OCI-LY7 (cell line): ENCODE measurements around the gene ARHGEF10L. TPM values are rescaled to one million over a fixed set of nuclear protein-coding genes. Genes with fewer than 3 reads are reported as not detected.
A peak's percentile ranks its signal among the peaks of the same experiment; 100 is the strongest.

ENCODE experiments used
- BruUV-seq: library from RNA; stranded (reverse); fragments of 400-500 nt; replicated peaks from 2 replicates; lab custom pipeline; 2021; lab: Mats Ljungman, UMichigan
- CTCF ChIA-PET: fragments of 300-600 bp; sonication (Branson Sonifier 250); formaldehyde crosslinking; loops from one replicate; lab custom pipeline; 2022; ENCODE audit warnings: antibody characterized with exemption; ENCODE audit not compliant: unreplicated experiment; lab: Charles Lee
- POLR2A ChIA-PET: fragments of 300-600 bp; sonication (Branson Sonifier 250); formaldehyde crosslinking; loops from one replicate; lab custom pipeline; 2022; ENCODE audit warnings: antibody characterized with exemption; lab: Charles Lee
- DNase-seq: peaks from one replicate; pipeline ENCODE4 v3.0.0-alpha.2; 2015; ENCODE audit warnings: low spot score
- H2AFZ ChIP-seq: fragments of 200-600 bp; sonication (generic), shearing (Covaris generic); 2 replicates; pipeline ENCODE4 v1.6.1; 2014; ENCODE audit warnings: mild to moderate bottlenecking, antibody characterized with exemption, low read length, moderate library complexity
- H3K27ac ChIP-seq: fragments of 200-600 bp; sonication (generic); 2 replicates; pipeline ENCODE4 v1.5.1; 2014; ENCODE audit warnings: mixed run types, low read depth, mild to moderate bottlenecking, moderate library complexity, low read length, inconsistent platforms; ENCODE audit not compliant: poor library complexity, severe bottlenecking
- H3K36me3 ChIP-seq: fragments of 200-600 bp; sonication (generic); 2 replicates; pipeline ENCODE4 v1.6.1; 2014; ENCODE audit warnings: mild to moderate bottlenecking, antibody characterized with exemption, low read length, moderate library complexity, mixed read lengths; ENCODE audit not compliant: insufficient read depth
- H3K4me1 ChIP-seq: fragments of 200-600 bp; sonication (generic); 2 replicates; pipeline ENCODE4 v1.5.1; 2014; ENCODE audit warnings: mild to moderate bottlenecking, low read length; ENCODE audit not compliant: insufficient read depth, poor library complexity, severe bottlenecking
- H3K4me2 ChIP-seq: fragments of 200-600 bp; sonication (generic); 2 replicates; pipeline ENCODE4 v1.6.1; 2014; ENCODE audit warnings: mild to moderate bottlenecking, low read length
- H3K4me3 ChIP-seq: fragments of 200-600 bp; sonication (generic); 2 replicates; pipeline ENCODE4 v1.5.1; 2014; ENCODE audit warnings: mild to moderate bottlenecking, low read depth, low read length; ENCODE audit not compliant: poor library complexity, severe bottlenecking
- H3K79me2 ChIP-seq: fragments of 200-600 bp; sonication (generic); 2 replicates; pipeline ENCODE4 v1.6.1; 2016; ENCODE audit warnings: low read depth, mild to moderate bottlenecking, low read length, moderate library complexity, mixed read lengths; ENCODE audit not compliant: insufficient read depth
- H3K9me2 ChIP-seq: fragments of 200-600 bp; sonication (generic); 2 replicates; pipeline ENCODE4 v1.6.1; 2016; ENCODE audit warnings: mild to moderate bottlenecking, low read length, mixed read lengths; ENCODE audit not compliant: insufficient read depth
- H3K9me3 ChIP-seq: fragments of 200-600 bp; sonication (generic); 2 replicates; pipeline ENCODE4 v1.6.1; 2014; ENCODE audit warnings: mild to moderate bottlenecking, mixed run types, low read length, mixed read lengths
- H4K20me1 ChIP-seq: fragments of 200-600 bp; sonication (generic); 2 replicates; pipeline ENCODE4 v1.6.1; 2014; ENCODE audit warnings: mild to moderate bottlenecking, antibody characterized with exemption, low read length, moderate library complexity, mixed read lengths; ENCODE audit not compliant: insufficient read depth
- CTCF ChIP-seq: fragments of 200-600 bp; sonication (generic); conservative IDR thresholded peaks from 2 replicates; pipeline ENCODE4 v1.5.1; 2014; ENCODE audit warnings: mild to moderate bottlenecking, antibody characterized with exemption, low read length, moderate library complexity, mixed read lengths
- EZH2phosphoT487 ChIP-seq: fragments of 200-600 bp; sonication (generic); IDR thresholded peaks from 2 replicates; pipeline ENCODE4 v1.6.1; 2018; ENCODE audit warnings: low read depth, borderline replicate concordance, mild to moderate bottlenecking, mixed run types, antibody characterized with exemption, low read length, moderate library complexity, mixed read lengths
- intact Hi-C: fragments of 100-400 bp; cut with micrococcal nuclease; formaldehyde crosslinking; loops from one replicate; pipeline ENCODE4 v1.10.0; 2022; ENCODE audit not compliant: unreplicated experiment
- total RNA-seq, 2 experiments: library from RNA; depleted of rRNA in 1 of 2; stranded (reverse); fragments of >200 nt in 1 of 2; shearing (Covaris generic) in 1 of 2; gene quantifications; 2 replicates each; pipeline ENCODE4 v1.2.3, GENCODE V29; 2014 to 2022

The ARHGEF10L gene
- total RNA-seq, 2 experiments from 2014 or later, result 2.4 TPM; not detected in 1

- H4K20me1 ChIP-seq, result no peaks in the 10 kb centered on the region
- no peaks in the 10 kb centered on the region for H3K9me2 ChIP-seq
- intact Hi-C loops, result loop anchor here (10.0 kb wide), 1 partner anchor 82 kb away; no protein-coding TSS in a partner anchor
- no peak overlapping the region for H3K4me2 ChIP-seq
- no peaks in the 10 kb centered on the region for H3K79me2 ChIP-seq
- H3K9me3 ChIP-seq, result no peaks in the 10 kb centered on the region
- H3K4me1 ChIP-seq, result no peaks in the 10 kb centered on the region
- H3K27ac ChIP-seq, result no peak overlapping the region
- H3K36me3 ChIP-seq, result no peaks in the 10 kb centered on the region
- CTCF ChIA-PET, result no interaction called here
- POLR2A ChIA-PET, result no interaction called here
- no TSS peak for BruUV-seq
- no peak overlapping the region for H2AFZ ChIP-seq
- H3K4me3 ChIP-seq, result no peak overlapping the region
- TF ChIP-seq EZH2phosphoT487 (no peak), CTCF (0 out of 2 replicates have a peak, but pooled peaks have one; percentile 22)
- no peak for DNase-seq
Measured at GRCh38 chr1:17746920-17747319, 207.4 kb downstream of the ARHGEF10L start.

Other genes starting within 250 kb of the ARHGEF10L start
- not detected in 2 replicates for gene PADI4, start 231.5 kb upstream of the ARHGEF10L start, total RNA-seq (2014; rRNA removed; shearing (Covaris generic))
- gene PADI4, start 231.5 kb upstream of the ARHGEF10L start, total RNA-seq (2022), result 0.19 TPM in 1 of 2 replicates, not detected in the other
- not detected in 2 replicates for gene PADI6, start 167.5 kb upstream of the ARHGEF10L start, total RNA-seq (2014; rRNA removed; shearing (Covaris generic))
- not detected in 2 replicates for gene PADI6, start 167.5 kb upstream of the ARHGEF10L start, total RNA-seq (2022)
- 125 and 139 TPM in 2 replicates for gene RCC2, start 100.0 kb upstream of the ARHGEF10L start, total RNA-seq (2014; rRNA removed; shearing (Covaris generic))
- gene RCC2, start 100.0 kb upstream of the ARHGEF10L start, total RNA-seq (2022), result 250 and 271 TPM in 2 replicates
- not detected in 2 replicates for gene ACTL8, start 215.6 kb downstream of the ARHGEF10L start, total RNA-seq (2014; rRNA removed; shearing (Covaris generic))
- not detected in 2 replicates for gene ACTL8, start 215.6 kb downstream of the ARHGEF10L start, total RNA-seq (2022)